Testis (tissue), 2 donors: ENCODE results near the gene TUBA3D.
"Not testable (repeated sequence)": the region's sequence is repeated elsewhere in the genome, so short reads cannot be mapped to it uniquely, and the experiment has no call there.

ENCODE experiments used
- CTCF ChIP-seq, 3 experiments: fragments of 450-650 bp in 2 of 3; fragments of 200-600 bp in 1 of 3; sonication (generic) in 1 of 3; IDR thresholded peaks; one replicate each; pipeline ENCODE4 v1.5.1; 2016 to 2019; ENCODE audit warnings: antibody characterized with exemption in 3 of 3, mild to moderate bottlenecking in 2 of 3, moderate library complexity in 1 of 3
- POLR2A ChIP-seq: fragments of 450-650 bp; IDR thresholded peaks from one replicate; pipeline ENCODE4 v1.6.1; 2017; ENCODE audit warnings: antibody characterized with exemption, mild to moderate bottlenecking, moderate library complexity

DNA sequence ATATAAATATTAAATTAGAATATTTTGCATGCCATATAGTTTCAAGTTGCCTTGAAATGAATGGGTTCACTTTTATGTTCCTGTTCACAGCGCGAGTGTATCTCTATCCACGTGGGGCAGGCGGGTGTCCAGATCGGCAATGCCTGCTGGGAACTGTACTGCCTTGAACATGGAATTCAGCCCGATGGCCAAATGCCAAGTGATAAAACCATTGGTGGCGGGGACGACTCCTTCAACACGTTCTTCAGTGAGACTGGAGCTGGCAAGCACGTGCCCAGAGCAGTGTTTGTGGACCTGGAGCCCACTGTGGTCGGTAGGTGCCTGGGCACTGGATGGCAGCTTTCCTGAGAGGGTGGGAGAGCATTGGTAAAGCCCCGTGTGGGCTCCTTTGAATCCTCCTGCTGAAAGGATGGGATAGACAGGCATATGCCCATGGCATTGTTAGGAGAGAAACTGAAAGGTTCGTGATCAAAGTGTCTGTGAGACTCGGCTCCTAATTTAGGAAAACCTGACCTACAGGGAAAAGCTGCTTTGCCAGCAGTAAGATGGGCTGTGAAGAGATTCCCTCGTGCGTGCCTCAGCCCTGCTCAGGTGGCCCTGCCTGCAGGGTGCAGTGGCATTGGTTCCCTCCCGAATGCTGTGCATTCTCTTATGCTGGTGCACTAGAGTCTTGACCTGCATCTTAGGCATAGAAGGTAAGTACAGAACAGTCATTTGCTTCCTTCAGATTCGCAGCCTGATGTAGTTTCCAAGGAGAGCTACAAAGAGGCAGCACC lies 2.3 kb downstream of the TUBA3D start:
- not testable (repeated sequence) for TF ChIP-seq CTCF (IDR thresholded peaks at IDR 0.05); POLR2A
